ENCODE results near the gene UBE2E2. TPM values are rescaled to one million over a fixed set of nuclear protein-coding genes. Genes with fewer than 3 reads are reported as not detected.

The UBE2E2 gene
- total RNA-seq, 3 donors from 2014 or later: 4.8 to 24.4 (median 8.9) TPM

- Histone ChIP-seq H3K9me3 (peaks cover 6% of the 10 kb centered on the region), H3K4me3 (no peak overlapping the region), H3K4me1 (ENCODE audit: low read depth) (no peaks in the 10 kb centered on the region), H3K36me3 (ENCODE audit: low read depth) (no peaks in the 10 kb centered on the region)
- no peak for TF ChIP-seq CTCF (IDR thresholded peaks at IDR 0.05)
- DNase-seq (no peak), ATAC-seq (no peak)
- intact Hi-C loops (cut with DNase I, micrococcal nuclease): no loop called here
Observed at GRCh38 chr3:23624305-23624704, 421.2 kb downstream of the UBE2E2 start.

- ATAC-seq: no peak
- Histone ChIP-seq H3K4me1 (ENCODE audit: low read depth) (no peaks in the 10 kb centered on the region), H3K36me3 (ENCODE audit: low read depth) (no peaks in the 10 kb centered on the region), H3K9me3 (peaks cover 6% of the 10 kb centered on the region), H3K4me3 (no peak overlapping the region)
- no peak for TF ChIP-seq CTCF (IDR thresholded peaks at IDR 0.05)
- intact Hi-C loops (cut with DNase I, micrococcal nuclease): no loop called here
- DNase-seq: no peak
Observed at GRCh38 chr3:23626442-23626841, 423.3 kb downstream of the UBE2E2 start.

- H3K4me3 ChIP-seq: no peak overlapping the region
Observed at GRCh38 chr3:23629181-23629894, 426.2 kb downstream of the UBE2E2 start.

GRCh38 chr3:23633261-23633960, 430.3 kb downstream of the UBE2E2 start:
- H3K4me3 ChIP-seq: no peak overlapping the region
- TF ChIP-seq CTCF (IDR thresholded peaks at IDR 0.05): no peak
- H3K9me3 ChIP-seq: no peaks in the 10 kb centered on the region
- DNase-seq (no peak), ATAC-seq (no peak)
- H3K4me1 ChIP-seq (ENCODE audit: low read depth): no peaks in the 10 kb centered on the region
- no peaks in the 10 kb centered on the region for H3K36me3 ChIP-seq (ENCODE audit: low read depth)
- intact Hi-C loops (cut with DNase I, micrococcal nuclease): no loop called here

More at GRCh38 chr3:23629181-23629894, 426.2 kb downstream of the UBE2E2 start:
- peak; percentile 89 for ATAC-seq
- peak in 1 of 3 donors; percentile 31 for DNase-seq
- no peaks in the 10 kb centered on the region for H3K36me3 ChIP-seq (ENCODE audit: low read depth)
- no peak for TF ChIP-seq CTCF (IDR thresholded peaks at IDR 0.05)
- intact Hi-C loops (cut with DNase I, micrococcal nuclease): no loop called here
- H3K9me3 ChIP-seq: no peaks in the 10 kb centered on the region
- H3K4me1 ChIP-seq (ENCODE audit: low read depth): no peaks in the 10 kb centered on the region

GRCh38 chr3:23637339-23637738, 434.2 kb downstream of the UBE2E2 start:
- Histone ChIP-seq H3K4me3 (no peak overlapping the region), H3K9me3 (no peaks in the 10 kb centered on the region), H3K4me1 (ENCODE audit: low read depth) (no peaks in the 10 kb centered on the region), H3K36me3 (ENCODE audit: low read depth) (no peaks in the 10 kb centered on the region)
- DNase-seq (no peak), ATAC-seq (no peak)
- no peak for TF ChIP-seq CTCF (IDR thresholded peaks at IDR 0.05)
- intact Hi-C loops (cut with DNase I, micrococcal nuclease): no loop called here
